NCI-H526 treated with DMSO at 0.1 percent for 48 hours (cell line): ENCODE measurements around the gene VSIG10.

ENCODE experiments used
- DNase-seq: peaks from one replicate; lab custom pipeline; 2025; lab: John Stamatoyannopoulos, UW

The VSIG10 gene

GRCh38 chr12:118059341-118060191 lies 44.2 kb downstream of the VSIG10 start:
- no peak for DNase-seq

DNA sequence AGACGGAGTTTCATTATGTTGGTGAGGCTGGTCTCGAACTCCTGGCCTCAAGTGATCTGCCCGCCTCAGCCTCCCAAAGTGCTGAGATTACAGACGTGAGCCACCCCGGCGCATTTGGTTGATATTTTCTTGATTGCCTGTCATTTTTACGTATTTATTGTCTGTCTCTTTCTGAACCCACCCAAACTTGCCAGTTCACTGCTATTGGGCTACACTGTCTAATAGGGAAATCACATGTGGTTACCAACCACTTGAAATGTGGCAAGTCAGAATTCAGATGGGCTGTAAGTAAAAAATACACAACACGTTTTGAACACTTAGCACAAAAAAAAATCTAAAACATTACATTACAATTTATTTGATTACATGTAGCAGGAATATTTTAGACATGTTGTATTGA lies 44.9 kb downstream of the VSIG10 start:
- no peak for DNase-seq

GRCh38 chr12:118058227-118058626 lies 45.6 kb downstream of the VSIG10 start:
- no peak for DNase-seq

GRCh38 chr12:118055865-118056773 lies 47.7 kb downstream of the VSIG10 start:
- DNase-seq = no peak

- DNase-seq = no peak
These were observed 48.7 kb downstream of the VSIG10 start for GRCh38 chr12:118055144-118055557.

DNA sequence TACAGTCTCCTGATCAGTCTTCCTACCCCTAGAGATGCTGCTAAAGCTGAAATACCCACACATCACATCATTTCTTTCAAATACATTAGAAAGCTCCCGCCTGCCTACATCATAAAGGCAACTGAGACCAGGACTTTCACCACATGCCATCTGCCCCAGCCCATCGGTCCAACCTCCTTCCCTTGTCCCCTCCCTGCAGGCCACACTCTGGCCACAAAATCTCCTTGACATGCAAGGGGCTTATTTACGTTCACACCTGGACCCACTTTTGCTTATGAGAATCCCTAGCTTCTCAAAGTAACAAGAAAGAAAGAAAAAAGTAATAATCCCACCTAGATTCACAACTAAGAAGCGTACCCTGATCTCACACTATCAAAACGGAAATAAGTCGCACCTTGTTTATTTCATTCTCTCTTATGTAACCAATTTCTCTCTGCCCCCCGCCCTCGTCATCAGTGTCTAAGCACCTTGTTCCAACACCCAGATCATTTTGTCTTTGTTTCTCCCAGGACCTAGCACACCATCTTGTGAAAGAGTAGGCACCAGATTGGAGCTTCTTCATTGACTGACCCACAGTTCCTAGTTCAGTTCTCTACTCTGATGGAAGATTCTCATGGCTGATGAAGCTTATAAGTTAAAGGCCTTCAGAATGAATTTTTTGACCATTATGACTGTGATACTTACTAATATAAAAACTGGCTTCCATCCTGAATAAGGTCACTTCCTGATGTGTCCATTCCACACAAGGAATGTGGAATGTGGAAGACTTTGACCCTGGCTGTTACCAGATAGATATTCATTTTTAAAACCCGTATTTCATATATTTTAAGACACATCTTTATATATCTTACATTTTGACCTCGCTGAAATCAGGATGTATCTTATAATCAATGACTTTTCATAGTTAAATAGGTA lies 50.5 kb downstream of the VSIG10 start:
- DNase-seq = no peak

DNA sequence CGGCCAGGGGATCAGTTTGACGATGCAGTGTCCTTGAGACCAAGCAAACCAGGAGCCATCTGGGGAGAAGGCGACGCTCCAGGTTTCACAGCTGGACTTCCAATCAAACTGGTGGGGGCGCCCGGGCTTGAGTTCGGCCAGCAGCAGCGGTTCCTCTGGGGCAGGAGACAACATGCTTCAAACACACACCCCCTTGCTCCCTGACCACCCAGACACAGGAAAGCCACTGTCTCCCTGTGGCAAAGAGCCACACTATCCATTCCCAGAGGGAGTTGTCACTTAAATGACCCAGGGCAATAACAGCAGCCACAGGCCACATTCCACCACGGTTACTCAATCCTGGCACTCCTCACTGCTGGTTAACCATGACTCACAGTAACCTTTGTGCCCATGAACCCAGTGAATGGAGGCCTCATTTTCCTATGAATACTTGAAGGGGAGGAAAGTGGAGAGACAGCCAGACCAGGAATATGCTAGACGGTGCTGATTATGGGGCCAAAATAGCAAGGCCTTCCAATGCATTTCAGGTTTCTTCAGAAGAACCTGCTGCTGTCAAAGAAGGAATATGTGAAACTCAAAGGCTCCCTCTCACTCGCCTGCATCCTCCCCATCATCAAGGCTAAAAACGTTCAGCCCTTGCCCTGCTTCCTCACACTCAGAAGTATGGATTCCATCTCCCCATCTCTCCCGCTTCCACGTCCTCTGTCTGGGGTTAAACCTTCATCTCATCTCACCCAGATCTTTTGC lies 51.3 kb downstream of the VSIG10 start:
- no peak for DNase-seq

- no peak for DNase-seq
These were observed 52.6 kb downstream of the VSIG10 start for GRCh38 chr12:118050972-118051910.

DNA sequence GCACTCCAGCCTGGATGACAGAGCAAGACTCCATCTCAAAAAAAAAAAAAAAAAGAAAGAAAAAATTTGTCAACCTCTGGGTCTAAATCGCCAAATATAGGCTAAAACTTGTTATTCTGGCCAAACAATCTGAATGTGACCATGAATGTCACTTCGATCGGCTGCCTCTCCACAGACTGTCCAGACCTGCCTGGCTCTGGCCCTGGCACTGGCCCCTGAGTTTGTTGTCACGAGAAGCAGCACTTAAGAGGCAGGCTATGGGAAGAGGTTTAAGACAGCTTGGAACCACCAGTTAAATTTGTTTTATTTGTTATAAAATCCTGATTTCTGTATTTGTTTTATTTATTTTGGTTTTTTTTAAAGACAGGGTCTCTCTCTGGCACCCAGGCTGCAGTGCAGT lies 57.4 kb downstream of the VSIG10 start:
- no peak for DNase-seq

- no peak for DNase-seq
These were observed 59.2 kb downstream of the VSIG10 start for GRCh38 chr12:118044577-118044976.

GRCh38 chr12:118044075-118044474 lies 59.7 kb downstream of the VSIG10 start:
- DNase-seq = no peak

GRCh38 chr12:118042091-118042490 lies 61.7 kb downstream of the VSIG10 start:
- no peak for DNase-seq

GRCh38 chr12:118038137-118038536 lies 65.7 kb downstream of the VSIG10 start:
- no peak for DNase-seq

DNA sequence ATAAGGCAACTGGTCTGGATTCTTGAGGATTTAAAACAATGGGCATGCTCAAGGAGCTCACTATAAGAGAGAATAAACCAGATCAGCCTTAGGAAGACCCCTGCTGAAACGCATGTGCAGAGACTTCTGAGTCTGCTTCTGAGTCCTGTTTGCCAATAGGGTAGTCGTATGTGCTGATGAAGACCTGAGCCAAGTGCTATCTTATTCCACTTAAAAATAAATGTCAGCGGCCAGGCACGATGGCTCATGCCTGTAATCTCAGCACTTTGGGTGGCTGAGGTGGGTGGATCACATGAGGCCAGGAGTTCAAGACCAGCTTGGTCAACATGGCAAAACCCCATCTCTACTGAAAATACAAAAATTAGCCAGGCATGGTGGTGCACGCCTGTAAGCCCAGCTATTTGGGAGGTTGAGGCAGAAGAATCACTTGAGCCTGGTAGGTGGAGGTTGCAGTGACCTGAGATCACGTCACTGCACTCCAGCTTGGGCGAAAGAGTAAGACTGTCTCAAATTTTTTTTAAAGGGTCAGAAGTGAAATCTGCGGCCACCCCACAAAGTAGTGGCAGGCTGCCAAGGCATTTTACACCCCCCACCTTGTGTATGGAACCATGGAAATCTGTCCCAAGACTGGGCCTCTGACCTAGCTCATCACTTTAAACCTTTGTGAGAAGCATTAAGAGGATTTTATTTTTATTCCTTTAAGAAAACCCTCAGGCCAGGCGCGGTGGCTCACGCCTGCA lies 67.0 kb downstream of the VSIG10 start:
- DNase-seq = no peak

- DNase-seq = peak; percentile 95
These were observed 68.4 kb downstream of the VSIG10 start for GRCh38 chr12:118035190-118036041.

GRCh38 chr12:118034429-118035189 lies 69.2 kb downstream of the VSIG10 start:
- DNase-seq = peak; percentile 51

GRCh38 chr12:118033902-118034301 lies 69.9 kb downstream of the VSIG10 start:
- no peak for DNase-seq

GRCh38 chr12:118033323-118033722 lies 70.5 kb downstream of the VSIG10 start:
- no peak for DNase-seq
